Measurements from ENCODE around the gene RAD54L. TPM values are rescaled to one million over a fixed set of nuclear protein-coding genes. Genes with fewer than 3 reads are reported as not detected.

RAD54L gene
- total and polyA plus RNA-seq, 2 donors from 2014 or later = 1.2 to 1.7 TPM

DNA sequence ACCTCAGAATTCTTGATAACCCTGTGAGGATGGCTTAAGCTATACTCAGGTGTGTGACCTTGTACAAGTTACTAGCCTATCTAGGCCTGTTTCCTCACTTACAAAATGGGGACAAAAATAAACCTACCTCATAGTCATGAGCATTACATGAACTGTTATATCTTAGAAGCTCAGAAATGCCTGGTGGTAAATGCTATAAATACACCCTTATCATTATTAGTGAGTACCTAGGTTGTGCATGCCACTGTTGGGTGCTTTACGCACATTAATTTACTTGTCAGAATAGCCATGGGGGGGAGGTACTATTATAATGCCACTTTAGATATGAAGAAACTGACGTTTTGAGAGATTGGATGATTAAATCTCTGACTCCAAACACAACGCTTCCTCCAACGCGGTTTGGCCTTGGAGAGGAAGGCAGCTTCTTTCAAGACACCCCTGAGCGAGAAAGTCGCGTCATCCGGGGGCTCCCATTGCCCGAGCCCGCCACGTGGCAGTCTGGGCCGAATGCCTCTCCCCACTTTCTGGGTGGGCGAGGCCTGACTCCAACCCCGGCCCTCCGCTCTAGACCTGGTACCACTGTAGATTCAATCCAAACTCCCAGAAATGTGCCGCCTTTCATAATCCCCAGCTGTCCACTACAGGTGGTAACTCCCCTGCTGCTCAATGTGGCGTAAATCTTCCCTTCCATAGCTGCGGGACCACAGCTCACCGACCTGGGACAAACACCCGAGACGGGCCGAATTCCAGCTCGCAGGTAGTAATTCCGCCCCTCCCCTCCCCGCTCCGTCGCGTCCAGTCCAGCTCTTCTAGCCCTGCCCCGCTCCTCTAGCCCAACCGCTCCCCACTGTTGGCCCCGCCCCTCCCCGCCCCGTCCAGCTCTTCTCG, 771 bp upstream of the RAD54L start:
- intact Hi-C loops (cut with DNase I) = no loop called here
- Histone ChIP-seq H3K27me3 (ENCODE audit: control insufficient read depth, insufficient read depth, low read length) (no peaks in the 10 kb centered on the region), H3K27ac (ENCODE audit: low read depth in 2 of 2, low read length in 2 of 2) (peak overlapping the region; percentile 57 to 70), H3K9ac (ENCODE audit: low read length in 3 of 3) (peak overlapping the region; percentile 54 to 88 (median 84)), H3K4me1 (ENCODE audit: control insufficient read depth in 2 of 3, insufficient read depth in 2 of 3, low read depth in 1 of 3, low read length in 3 of 3) (peaks cover 0 to 7% (median 0%) of the 10 kb centered on the region in 3 donors), H3K9me3 (ENCODE audit: control insufficient read depth in 2 of 3, insufficient read depth in 1 of 3, low read length in 3 of 3) (no peaks in the 10 kb centered on the region), H3K36me3 (ENCODE audit: control insufficient read depth in 2 of 3, insufficient read depth in 3 of 3, low read length in 3 of 3) (no peaks in the 10 kb centered on the region), H3K4me3 (ENCODE audit: low read length in 3 of 3) (peak overlapping the region; percentile 87 to 95 (median 91))
- FAIRE-seq (no peak), DNase-seq (peak in 3 of 5 donors; percentile 83 to 99 (median 89))
- TF ChIP-seq, protein P1, sequence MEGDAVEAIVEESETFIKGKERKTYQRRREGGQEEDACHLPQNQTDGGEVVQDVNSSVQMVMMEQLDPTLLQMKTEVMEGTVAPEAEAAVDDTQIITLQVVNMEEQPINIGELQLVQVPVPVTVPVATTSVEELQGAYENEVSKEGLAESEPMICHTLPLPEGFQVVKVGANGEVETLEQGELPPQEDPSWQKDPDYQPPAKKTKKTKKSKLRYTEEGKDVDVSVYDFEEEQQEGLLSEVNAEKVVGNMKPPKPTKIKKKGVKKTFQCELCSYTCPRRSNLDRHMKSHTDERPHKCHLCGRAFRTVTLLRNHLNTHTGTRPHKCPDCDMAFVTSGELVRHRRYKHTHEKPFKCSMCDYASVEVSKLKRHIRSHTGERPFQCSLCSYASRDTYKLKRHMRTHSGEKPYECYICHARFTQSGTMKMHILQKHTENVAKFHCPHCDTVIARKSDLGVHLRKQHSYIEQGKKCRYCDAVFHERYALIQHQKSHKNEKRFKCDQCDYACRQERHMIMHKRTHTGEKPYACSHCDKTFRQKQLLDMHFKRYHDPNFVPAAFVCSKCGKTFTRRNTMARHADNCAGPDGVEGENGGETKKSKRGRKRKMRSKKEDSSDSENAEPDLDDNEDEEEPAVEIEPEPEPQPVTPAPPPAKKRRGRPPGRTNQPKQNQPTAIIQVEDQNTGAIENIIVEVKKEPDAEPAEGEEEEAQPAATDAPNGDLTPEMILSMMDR (IDR thresholded peaks at IDR 0.05; ENCODE audit: borderline replicate concordance, extremely low read depth, insufficient read depth) = no peak

DNA sequence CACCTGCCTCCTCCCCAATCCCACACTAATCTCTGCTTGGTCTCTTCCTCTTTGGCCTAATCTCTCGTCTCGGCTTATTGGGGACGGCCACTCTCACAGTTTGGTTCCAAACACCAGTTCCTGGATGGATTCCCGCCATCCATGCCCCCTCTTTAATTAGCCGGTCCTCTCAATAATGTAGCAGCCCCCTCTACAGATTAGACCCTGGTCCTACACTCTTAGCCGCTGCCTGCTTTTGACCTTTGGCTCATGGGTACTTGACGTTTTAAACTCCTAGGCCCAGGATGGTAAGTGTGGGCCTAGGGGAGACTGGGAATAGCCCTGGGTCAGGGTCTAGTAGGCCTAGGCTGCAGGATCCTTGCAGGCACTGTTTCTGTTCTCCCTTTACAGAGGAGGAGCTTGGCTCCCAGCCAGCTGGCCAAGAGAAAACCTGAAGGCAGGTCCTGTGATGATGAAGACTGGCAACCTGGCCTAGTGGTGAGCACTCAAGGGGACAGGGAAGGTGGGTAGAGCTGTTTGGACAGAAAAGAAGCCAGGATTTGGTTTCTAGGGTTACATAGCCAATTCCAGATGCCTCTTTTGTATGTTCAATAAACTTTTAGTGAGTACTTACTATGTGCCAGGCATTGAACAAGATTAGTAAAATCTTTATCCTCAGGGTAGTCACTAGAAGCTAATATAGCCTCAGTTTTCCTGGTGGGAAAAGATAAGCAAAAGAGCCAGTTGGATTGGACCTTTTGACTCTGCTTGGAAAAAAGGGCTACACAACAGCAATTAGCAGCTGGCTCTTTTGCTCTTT, 758 bp downstream of the RAD54L start:
- DNase-seq = peak in 4 of 5 donors; percentile 31 to 73 (median 51)
- no peak for FAIRE-seq
- Histone ChIP-seq H3K27ac (ENCODE audit: low read depth in 2 of 2, low read length in 2 of 2) (no peak overlapping the region), H3K36me3 (ENCODE audit: control insufficient read depth in 2 of 3, insufficient read depth in 3 of 3, low read length in 3 of 3) (no peaks in the 10 kb centered on the region), H3K4me1 (ENCODE audit: control insufficient read depth in 2 of 3, insufficient read depth in 2 of 3, low read depth in 1 of 3, low read length in 3 of 3) (peaks cover 0 to 7% (median 0%) of the 10 kb centered on the region in 3 donors), H3K9ac (ENCODE audit: low read length in 3 of 3) (peak overlapping the region in 1 of 3 donors; percentile 40), H3K4me3 (ENCODE audit: low read length in 3 of 3) (peak overlapping the region in 2 of 3 donors; percentile 73 to 95), H3K27me3 (ENCODE audit: control insufficient read depth, insufficient read depth, low read length) (no peaks in the 10 kb centered on the region), H3K9me3 (ENCODE audit: control insufficient read depth in 2 of 3, insufficient read depth in 1 of 3, low read length in 3 of 3) (no peaks in the 10 kb centered on the region)
- intact Hi-C loops (cut with DNase I) = no loop called here
- TF ChIP-seq, protein P1 (IDR thresholded peaks at IDR 0.05; ENCODE audit: borderline replicate concordance, extremely low read depth, insufficient read depth) = no peak

DNA sequence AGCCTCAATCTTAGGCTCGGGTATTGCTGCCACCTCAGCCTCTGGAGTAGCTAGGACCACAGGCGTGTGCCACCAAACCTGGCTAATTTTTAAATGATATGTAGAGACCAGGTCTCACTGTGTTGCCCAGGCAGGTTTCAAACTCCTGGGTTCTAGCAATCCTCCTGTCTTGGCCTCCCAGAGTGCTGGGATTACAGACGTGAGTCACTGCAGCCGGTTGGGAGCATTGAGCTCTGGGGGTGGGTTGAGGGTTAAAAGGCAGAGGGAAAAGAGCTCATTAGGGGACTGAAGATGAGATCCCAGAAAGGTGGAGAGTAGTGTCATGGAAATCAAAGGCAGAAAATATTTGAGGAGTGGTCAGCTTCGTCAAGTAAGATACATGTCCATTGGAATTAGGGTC, 7.1 kb downstream of the RAD54L start:
- intact Hi-C loops (cut with DNase I) = no loop called here
- no peak for FAIRE-seq
- TF ChIP-seq, protein P1 (IDR thresholded peaks at IDR 0.05; ENCODE audit: borderline replicate concordance, extremely low read depth, insufficient read depth) = no peak

More for the DNA sequence above, 7.1 kb downstream of the RAD54L start:
- Histone ChIP-seq H3K27ac (ENCODE audit: low read depth in 2 of 2, low read length in 2 of 2) (no peak overlapping the region), H3K4me1 (ENCODE audit: control insufficient read depth in 2 of 3, insufficient read depth in 2 of 3, low read depth in 1 of 3, low read length in 3 of 3) (no peaks in the 10 kb centered on the region), H3K9ac (ENCODE audit: low read length in 3 of 3) (no peak overlapping the region), H3K4me3 (ENCODE audit: low read length in 3 of 3) (no peak overlapping the region), H3K9me3 (ENCODE audit: control insufficient read depth in 2 of 3, insufficient read depth in 1 of 3, low read length in 3 of 3) (no peaks in the 10 kb centered on the region), H3K36me3 (ENCODE audit: control insufficient read depth in 2 of 3, insufficient read depth in 3 of 3, low read length in 3 of 3) (no peaks in the 10 kb centered on the region), H3K27me3 (ENCODE audit: control insufficient read depth, insufficient read depth, low read length) (no peaks in the 10 kb centered on the region)
- DNase-seq = no peak
